Measurements from ENCODE around the gene ITGA3. TPM values are rescaled to one million over a fixed set of nuclear protein-coding genes. Genes with fewer than 3 reads are reported as not detected.

The ITGA3 gene
- polyA plus RNA-seq, 1 experiment = 184 TPM

- TF ChIP-seq CTCF (IDR thresholded peaks at IDR 0.05; ENCODE audit: insufficient read depth, low read depth, low read length) = no peak
- H3K36me3 ChIP-seq (ENCODE audit: control insufficient read depth, insufficient read depth, low read length) = no peaks in the 10 kb centered on the region; the same call in 1 of the 2 replicates
- ChIA-PET POLR2A (no interaction called here), CTCF (interaction anchor here (0.8 to 1.0 kb wide), 2 partner anchors 10 to 36 kb away, joined by 3 read pairs; no protein-coding TSS in a partner anchor)
- no peaks in the 10 kb centered on the region for H3K27me3 ChIP-seq (ENCODE audit: control insufficient read depth, insufficient read depth, low read length)
- no peak overlapping the region for H3K4me3 ChIP-seq (ENCODE audit: low read depth, low read length)
- no peak for DNase-seq (ENCODE audit: low read depth)
Observed at GRCh38 chr17:50125420-50125997, 69.6 kb downstream of the ITGA3 start.

GRCh38 chr17:50127697-50128361 is 71.9 kb downstream of the ITGA3 start:
- POLR2A ChIA-PET = no interaction called here
- no peak for TF ChIP-seq CTCF (IDR thresholded peaks at IDR 0.05; ENCODE audit: insufficient read depth, low read depth, low read length)
- no peak for DNase-seq (ENCODE audit: low read depth)
- Histone ChIP-seq H3K36me3 (ENCODE audit: control insufficient read depth, insufficient read depth, low read length) (no peaks in the 10 kb centered on the region), H3K4me3 (ENCODE audit: low read depth, low read length) (no peak overlapping the region), H3K27me3 (ENCODE audit: control insufficient read depth, insufficient read depth, low read length) (no peaks in the 10 kb centered on the region)
- CTCF ChIA-PET = interaction anchor here (1.0 to 2.0 kb wide), 3 partner anchors 11 to 34 kb away, joined by 4 to 5 read pairs (median 4); no protein-coding TSS in a partner anchor

GRCh38 chr17:50128441-50129352 is 72.8 kb downstream of the ITGA3 start:
- Histone ChIP-seq H3K36me3 (ENCODE audit: control insufficient read depth, insufficient read depth, low read length) (no peaks in the 10 kb centered on the region), H3K27me3 (ENCODE audit: control insufficient read depth, insufficient read depth, low read length) (no peaks in the 10 kb centered on the region), H3K4me3 (ENCODE audit: low read depth, low read length) (peak overlapping the region; percentile 54)
- no peak for TF ChIP-seq CTCF (IDR thresholded peaks at IDR 0.05; ENCODE audit: insufficient read depth, low read depth, low read length)
- no peak for DNase-seq (ENCODE audit: low read depth)
- POLR2A ChIA-PET = no interaction called here
- CTCF ChIA-PET = interaction anchor here (0.7 kb wide), 1 partner anchor 119 kb away, joined by 4 read pairs; no protein-coding TSS in a partner anchor

- Histone ChIP-seq H3K27me3 (ENCODE audit: control insufficient read depth, insufficient read depth, low read length) (no peaks in the 10 kb centered on the region), H3K4me3 (ENCODE audit: low read depth, low read length) (peak overlapping the region; percentile 54), H3K36me3 (ENCODE audit: control insufficient read depth, insufficient read depth, low read length) (no peaks in the 10 kb centered on the region)
- CTCF ChIA-PET = interaction anchor here (1.2 to 1.7 kb wide), 4 partner anchors 10 to 169 kb away, joined by 3 to 5 read pairs (median 4); no protein-coding TSS in a partner anchor
- DNase-seq (ENCODE audit: low read depth) = no peak
- TF ChIP-seq CTCF (IDR thresholded peaks at IDR 0.05; ENCODE audit: insufficient read depth, low read depth, low read length) = no peak
- POLR2A ChIA-PET = interaction anchor here (0.6 to 0.7 kb wide), 2 partner anchors 12 to 22 kb away, joined by 4 to 14 read pairs; no protein-coding TSS in a partner anchor
Observed at GRCh38 chr17:50129353-50129727, 73.4 kb downstream of the ITGA3 start.
